HepG2 (cell line): ENCODE data around the gene TBRG4. TPM values are rescaled to one million over a fixed set of nuclear protein-coding genes. Genes with fewer than 3 reads are reported as not detected.
A peak's percentile ranks its signal among the peaks of the same experiment; 100 is the strongest.

Experiments used
- ATAC-seq: fragments of 200-7000 bp; cut with Tn5 transposase; 3 replicates; pipeline ENCODE4 v1.9.1; 2020; ENCODE audit warnings: mild to moderate bottlenecking, moderate library complexity
- BruUV-seq: library from RNA; stranded (reverse); fragments of 400-500 nt; replicated peaks from 2 replicates; lab custom pipeline; 2021; lab: Mats Ljungman, UMichigan
- CTCF ChIA-PET: fragments of 300-600 bp; formaldehyde crosslinking; extraction: SDS; loops from one replicate; lab custom pipeline; 2021; ENCODE audit warnings: low total read pairs, inconsistent platforms, low intra/inter-chr PET ratio; lab: Yijun Ruan, JAX
- POLR2A ChIA-PET: fragments of 350-600 bp; sonication (Branson Sonifier 250); formaldehyde crosslinking; loops from one replicate; lab custom pipeline; 2020; ENCODE audit warnings: antibody characterized with exemption, inconsistent platforms; lab: Yijun Ruan, JAX
- DNase-seq: peaks from one replicate; pipeline ENCODE4 v3.0.0-alpha.2; 2015; ENCODE audit warnings: low spot score
- FAIRE-seq: peaks from 3 replicates; lab custom pipeline; 2011; peaks lifted over from hg19 to GRCh38; lab: Jason Lieb, UNC
- H2AFZ ChIP-seq: one replicate; pipeline ENCODE4 v1.6.1; 2011; ENCODE audit warnings: low read length, inconsistent platforms
- H3K27ac ChIP-seq: fragments of 300-600 bp; 3 replicates; pipeline ENCODE4 v1.8.0; 2011; ENCODE audit warnings: mixed run types, mild to moderate bottlenecking, mixed read lengths, low read length, inconsistent platforms; ENCODE audit not compliant: insufficient read depth; ENCODE audit errors: extremely low read length
- H3K27me3 ChIP-seq, 2 experiments: fragments of 200-600 bp in 1 of 2; 2 replicates in 1 of 2; 3 replicates in 1 of 2; pipeline versions ENCODE4 v1.6.0 to v1.8.0; 2011; ENCODE audit warnings: low read length in 2 of 2, mild to moderate bottlenecking in 2 of 2, moderate library complexity in 2 of 2, inconsistent platforms in 1 of 2; ENCODE audit not compliant: insufficient read depth in 2 of 2, control insufficient read depth in 1 of 2
- H3K36me3 ChIP-seq, 2 experiments: fragments of 200-600 bp in 1 of 2; replicated peaks in 1 of 2; 2 replicates in 1 of 2; 3 replicates in 1 of 2; pipeline versions ENCODE4 v1.5.1 to v1.8.0; 2011; ENCODE audit warnings: low read length in 2 of 2, inconsistent platforms in 1 of 2; ENCODE audit not compliant: insufficient read depth in 2 of 2, control insufficient read depth in 1 of 2
- H3K4me1 ChIP-seq: 2 replicates; pipeline ENCODE4 v1.5.1; 2012; ENCODE audit warnings: low read length, inconsistent platforms; ENCODE audit not compliant: insufficient read depth
- H3K4me2 ChIP-seq: 2 replicates; pipeline ENCODE4 v1.6.0; 2011; ENCODE audit warnings: low read depth, low read length, inconsistent platforms
- H3K4me3 ChIP-seq, 3 experiments: fragments of 200-600 bp in 1 of 3; sonication (generic), shearing (Covaris generic) in 1 of 3; replicated peaks in 1 of 3; 2 replicates each; pipeline ENCODE4 v1.5.1; 2011 to 2016; ENCODE audit warnings: low read length in 3 of 3, inconsistent platforms in 2 of 3, low read depth in 2 of 3, mild to moderate bottlenecking in 2 of 3, control low read depth in 1 of 3, mixed read lengths in 1 of 3; ENCODE audit not compliant: insufficient read depth in 1 of 3
- H3K79me2 ChIP-seq: one replicate; pipeline ENCODE4 v1.6.1; 2011; ENCODE audit warnings: low read length, inconsistent platforms; ENCODE audit not compliant: insufficient read depth
- H3K9ac ChIP-seq: 2 replicates; pipeline ENCODE4 v1.6.0; 2011; ENCODE audit warnings: mild to moderate bottlenecking, low read depth, low read length, inconsistent platforms; ENCODE audit not compliant: insufficient read depth
- H3K9me3 ChIP-seq: 2 replicates; pipeline ENCODE4 v1.5.1; 2012; ENCODE audit warnings: mild to moderate bottlenecking, low read length
- H4K20me1 ChIP-seq: 2 replicates; pipeline ENCODE4 v1.6.0; 2011; ENCODE audit warnings: inconsistent platforms, mild to moderate bottlenecking, low read length, moderate library complexity; ENCODE audit not compliant: insufficient read depth
- BHLHE40 ChIP-seq: IDR thresholded peaks from 2 replicates; pipeline ENCODE4 v1.6.1; 2011; ENCODE audit warnings: low read length, improper control_type of control experiment
- HOXA7 ChIP-seq: sonication (generic); formaldehyde crosslinking; IDR thresholded peaks from 2 replicates; pipeline ENCODE4 v1.8.1; 2022; ENCODE audit warnings: mild to moderate bottlenecking, missing genetic modification reagents, moderate library complexity
- MTF2 ChIP-seq: sonication (generic); formaldehyde crosslinking; IDR thresholded peaks from 2 replicates; pipeline ENCODE4 v1.5.0; 2020; ENCODE audit warnings: missing genetic modification reagents, borderline replicate concordance
- NCOA2 ChIP-seq: sonication (generic); formaldehyde crosslinking; IDR thresholded peaks from 2 replicates; pipeline ENCODE4 v1.8.0; 2022; ENCODE audit warnings: inconsistent platforms
- NR1H2 ChIP-seq: sonication (generic); formaldehyde crosslinking; IDR thresholded peaks from 2 replicates; pipeline ENCODE4 v1.8.1; 2022; ENCODE audit warnings: low read depth, missing genetic modification reagents, borderline replicate concordance
- PAX8 ChIP-seq: sonication (generic); formaldehyde crosslinking; IDR thresholded peaks from 2 replicates; pipeline ENCODE4 v1.8.0; 2022; ENCODE audit warnings: mild to moderate bottlenecking, missing genetic modification reagents, borderline replicate concordance
- RXRA ChIP-seq: sonication (generic); formaldehyde crosslinking; IDR thresholded peaks from 2 replicates; pipeline ENCODE4 v1.5.1; 2020; ENCODE audit warnings: missing genetic modification reagents
- SCMH1 ChIP-seq: sonication (generic); formaldehyde crosslinking; IDR thresholded peaks from 2 replicates; pipeline ENCODE4 v1.9.0; 2021; ENCODE audit warnings: missing genetic modification reagents, mild to moderate bottlenecking, borderline replicate concordance
- STAT5B ChIP-seq: sonication (generic); formaldehyde crosslinking; IDR thresholded peaks from 2 replicates; pipeline ENCODE4 v1.4.0; 2020; ENCODE audit warnings: missing genetic modification reagents
- TEAD2 ChIP-seq: sonication (generic); formaldehyde crosslinking; IDR thresholded peaks from 2 replicates; pipeline ENCODE4 v1.9.0; 2021; ENCODE audit warnings: missing genetic modification reagents
- ZNF296 ChIP-seq: sonication (generic); formaldehyde crosslinking; conservative IDR thresholded peaks from 2 replicates; pipeline ENCODE4 v1.5.0; 2020; ENCODE audit warnings: mild to moderate bottlenecking, missing genetic modification reagents
- ZSCAN29 ChIP-seq: sonication (generic); formaldehyde crosslinking; conservative IDR thresholded peaks from 2 replicates; pipeline ENCODE4 v1.4.0; 2020; ENCODE audit warnings: mild to moderate bottlenecking, missing genetic modification reagents
- WGBS: methylation state at CpG from one replicate; pipeline ENCODE4 v1.1.6; 2017; ENCODE audit warnings: low lambda C conversion rate; 5-methylcytosine and 5-hydroxymethylcytosine counted together
- in situ Hi-C: cut with HindIII; loops from 2 replicates; pipeline ENCODE4 v1.10.0; 2017; ENCODE audit warnings: low pct_unique_long_range_greater_than_20kb; ENCODE audit not compliant: extremely low pct_ligation_motif_present
- intact Hi-C: fragments of 100-400 bp; cut with micrococcal nuclease; formaldehyde crosslinking; loops from one replicate; pipeline ENCODE4 v1.10.0; 2022; ENCODE audit not compliant: unreplicated experiment
- polyA plus RNA-seq, 8 experiments: library from polyadenylated mRNA; depleted of rRNA in 3 of 8; stranded (reverse) in 7 of 8; unstranded in 1 of 8; fragments of >200 nt; fragmentation: Illumina TruSeq in 4 of 8; extraction: Trizol in 4 of 8; gene quantifications; 2 replicates each; pipeline versions ENCODE4 v1.2.1 to v1.2.3, GENCODE V29; 2011 to 2016; ENCODE audit warnings: low read depth in 4 of 8, missing spikeins in 1 of 8, mixed read lengths in 1 of 8; ENCODE audit not compliant: insufficient read depth in 1 of 8
- total RNA-seq, 5 experiments: library from RNA; depleted of rRNA; stranded (reverse); fragments of >200 nt; fragmentation: Illumina TruSeq; extraction: Trizol; gene quantifications; 2 replicates each; pipeline ENCODE4 v1.2.3, GENCODE V29; 2016; ENCODE audit warnings: low read depth in 1 of 5
- TF ChIP-seq, protein P1 (sequence below): sonication (generic); formaldehyde crosslinking; IDR thresholded peaks from 2 replicates; pipeline ENCODE4 v1.5.1; 2020; ENCODE audit warnings: mild to moderate bottlenecking, missing genetic modification reagents, moderate library complexity
- TF ChIP-seq, protein P2 (sequence below): fragments of 450-650 bp; IDR thresholded peaks from 2 replicates; pipeline ENCODE4 v1.6.1; 2016
- TF ChIP-seq, protein P3 (sequence below): sonication (generic); formaldehyde crosslinking; IDR thresholded peaks from 2 replicates; pipeline ENCODE4 v1.8.0; 2022; ENCODE audit warnings: mild to moderate bottlenecking, missing genetic modification reagents; ENCODE audit not compliant: insufficient replicate concordance
- TF ChIP-seq, protein P4 (sequence below): sonication (generic); formaldehyde crosslinking; IDR thresholded peaks from 2 replicates; pipeline ENCODE4 v1.4.0; 2020; ENCODE audit warnings: missing genetic modification reagents

TBRG4 gene
- total and polyA plus RNA-seq, 2 of the 13 experiments (the other 11 are each of a cell fraction or from before 2014, with no cell fraction given): 87.8 to 107 TPM

DNA sequence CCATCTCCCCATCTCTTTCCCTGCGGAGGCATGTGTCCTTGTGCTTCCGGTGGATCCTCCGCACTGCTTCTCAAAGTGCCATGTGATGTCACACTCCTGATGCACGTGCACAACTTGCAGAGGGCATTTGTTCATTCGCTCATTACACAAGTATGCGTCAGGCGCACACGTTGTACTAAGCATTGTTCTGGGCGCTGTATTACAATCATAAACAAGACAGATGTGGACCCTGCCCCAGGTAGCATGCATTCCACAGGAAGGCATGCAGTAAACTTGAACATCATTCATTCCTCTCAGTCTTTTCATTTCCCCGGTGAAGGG is 37.1 kb upstream of the TBRG4 start:
- ATAC-seq: no peak
- FAIRE-seq: no peak
- no peak overlapping the region for H3K4me2 ChIP-seq
- in situ Hi-C loops: no loop called here
- no peak overlapping the region for H3K27ac ChIP-seq
- H4K20me1 ChIP-seq: no peaks in the 10 kb centered on the region
- CTCF ChIA-PET: no interaction called here
- no peak overlapping the region for H3K9ac ChIP-seq
- no peak overlapping the region for H3K4me3 ChIP-seq
- H3K4me1 ChIP-seq: no peaks in the 10 kb centered on the region
- no TSS peak for BruUV-seq
- WGBS: 55% methylated on average over 10 of the region's 10 CpGs
- H2AFZ ChIP-seq: no peak overlapping the region
- no peaks in the 10 kb centered on the region for H3K36me3 ChIP-seq
- H3K27me3 ChIP-seq: peaks cover 4 to 52% of the 10 kb centered on the region in 2 experiments; a peak in 3 of 5 replicates
- no peaks in the 10 kb centered on the region for H3K9me3 ChIP-seq
- POLR2A ChIA-PET: no interaction called here
- DNase-seq: no peak
- TF ChIP-seq RXRA (0 out of 2 replicates have a peak, but pooled peaks have one; percentile 4), PAX8 (CRISPR knock-in tag) (no peak), STAT5B (CRISPR knock-in tag) (no peak), BHLHE40 (peak; percentile 78), MTF2 (no peak), SCMH1 (CRISPR knock-in tag) (no peak), HOXA7 (no peak), NR1H2 (no peak), ZSCAN29 (CRISPR knock-in tag) (no peak), NCOA2 (CRISPR knock-in tag) (no peak), ZNF296 (CRISPR knock-in tag) (no peak), TEAD2 (CRISPR knock-in tag) (no peak)
- TF ChIP-seq, protein P1, sequence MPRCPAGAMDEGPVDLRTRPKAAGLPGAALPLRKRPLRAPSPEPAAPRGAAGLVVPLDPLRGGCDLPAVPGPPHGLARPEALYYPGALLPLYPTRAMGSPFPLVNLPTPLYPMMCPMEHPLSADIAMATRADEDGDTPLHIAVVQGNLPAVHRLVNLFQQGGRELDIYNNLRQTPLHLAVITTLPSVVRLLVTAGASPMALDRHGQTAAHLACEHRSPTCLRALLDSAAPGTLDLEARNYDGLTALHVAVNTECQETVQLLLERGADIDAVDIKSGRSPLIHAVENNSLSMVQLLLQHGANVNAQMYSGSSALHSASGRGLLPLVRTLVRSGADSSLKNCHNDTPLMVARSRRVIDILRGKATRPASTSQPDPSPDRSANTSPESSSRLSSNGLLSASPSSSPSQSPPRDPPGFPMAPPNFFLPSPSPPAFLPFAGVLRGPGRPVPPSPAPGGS: no peak
- TF ChIP-seq, protein P2, sequence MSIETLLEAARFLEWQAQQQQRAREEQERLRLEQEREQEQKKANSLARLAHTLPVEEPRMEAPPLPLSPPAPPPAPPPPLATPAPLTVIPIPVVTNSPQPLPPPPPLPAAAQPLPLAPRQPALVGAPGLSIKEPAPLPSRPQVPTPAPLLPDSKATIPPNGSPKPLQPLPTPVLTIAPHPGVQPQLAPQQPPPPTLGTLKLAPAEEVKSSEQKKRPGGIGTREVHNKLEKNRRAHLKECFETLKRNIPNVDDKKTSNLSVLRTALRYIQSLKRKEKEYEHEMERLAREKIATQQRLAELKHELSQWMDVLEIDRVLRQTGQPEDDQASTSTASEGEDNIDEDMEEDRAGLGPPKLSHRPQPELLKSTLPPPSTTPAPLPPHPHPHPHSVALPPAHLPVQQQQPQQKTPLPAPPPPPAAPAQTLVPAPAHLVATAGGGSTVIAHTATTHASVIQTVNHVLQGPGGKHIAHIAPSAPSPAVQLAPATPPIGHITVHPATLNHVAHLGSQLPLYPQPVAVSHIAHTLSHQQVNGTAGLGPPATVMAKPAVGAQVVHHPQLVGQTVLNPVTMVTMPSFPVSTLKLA: peak; percentile 42
- TF ChIP-seq, protein P3, sequence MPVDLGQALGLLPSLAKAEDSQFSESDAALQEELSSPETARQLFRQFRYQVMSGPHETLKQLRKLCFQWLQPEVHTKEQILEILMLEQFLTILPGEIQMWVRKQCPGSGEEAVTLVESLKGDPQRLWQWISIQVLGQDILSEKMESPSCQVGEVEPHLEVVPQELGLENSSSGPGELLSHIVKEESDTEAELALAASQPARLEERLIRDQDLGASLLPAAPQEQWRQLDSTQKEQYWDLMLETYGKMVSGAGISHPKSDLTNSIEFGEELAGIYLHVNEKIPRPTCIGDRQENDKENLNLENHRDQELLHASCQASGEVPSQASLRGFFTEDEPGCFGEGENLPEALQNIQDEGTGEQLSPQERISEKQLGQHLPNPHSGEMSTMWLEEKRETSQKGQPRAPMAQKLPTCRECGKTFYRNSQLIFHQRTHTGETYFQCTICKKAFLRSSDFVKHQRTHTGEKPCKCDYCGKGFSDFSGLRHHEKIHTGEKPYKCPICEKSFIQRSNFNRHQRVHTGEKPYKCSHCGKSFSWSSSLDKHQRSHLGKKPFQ (CRISPR knock-in tag): no peak
- TF ChIP-seq, protein P4, sequence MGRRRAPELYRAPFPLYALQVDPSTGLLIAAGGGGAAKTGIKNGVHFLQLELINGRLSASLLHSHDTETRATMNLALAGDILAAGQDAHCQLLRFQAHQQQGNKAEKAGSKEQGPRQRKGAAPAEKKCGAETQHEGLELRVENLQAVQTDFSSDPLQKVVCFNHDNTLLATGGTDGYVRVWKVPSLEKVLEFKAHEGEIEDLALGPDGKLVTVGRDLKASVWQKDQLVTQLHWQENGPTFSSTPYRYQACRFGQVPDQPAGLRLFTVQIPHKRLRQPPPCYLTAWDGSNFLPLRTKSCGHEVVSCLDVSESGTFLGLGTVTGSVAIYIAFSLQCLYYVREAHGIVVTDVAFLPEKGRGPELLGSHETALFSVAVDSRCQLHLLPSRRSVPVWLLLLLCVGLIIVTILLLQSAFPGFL: no peak
- H3K79me2 ChIP-seq: no peaks in the 10 kb centered on the region
- intact Hi-C loops: no loop called here
